ENCODE results near the gene PER1. TPM values are rescaled to one million over a fixed set of nuclear protein-coding genes. Genes with fewer than 3 reads are reported as not detected.

The PER1 gene
- total RNA-seq, 1 donor from 2014 or later, result 350 TPM

DNA sequence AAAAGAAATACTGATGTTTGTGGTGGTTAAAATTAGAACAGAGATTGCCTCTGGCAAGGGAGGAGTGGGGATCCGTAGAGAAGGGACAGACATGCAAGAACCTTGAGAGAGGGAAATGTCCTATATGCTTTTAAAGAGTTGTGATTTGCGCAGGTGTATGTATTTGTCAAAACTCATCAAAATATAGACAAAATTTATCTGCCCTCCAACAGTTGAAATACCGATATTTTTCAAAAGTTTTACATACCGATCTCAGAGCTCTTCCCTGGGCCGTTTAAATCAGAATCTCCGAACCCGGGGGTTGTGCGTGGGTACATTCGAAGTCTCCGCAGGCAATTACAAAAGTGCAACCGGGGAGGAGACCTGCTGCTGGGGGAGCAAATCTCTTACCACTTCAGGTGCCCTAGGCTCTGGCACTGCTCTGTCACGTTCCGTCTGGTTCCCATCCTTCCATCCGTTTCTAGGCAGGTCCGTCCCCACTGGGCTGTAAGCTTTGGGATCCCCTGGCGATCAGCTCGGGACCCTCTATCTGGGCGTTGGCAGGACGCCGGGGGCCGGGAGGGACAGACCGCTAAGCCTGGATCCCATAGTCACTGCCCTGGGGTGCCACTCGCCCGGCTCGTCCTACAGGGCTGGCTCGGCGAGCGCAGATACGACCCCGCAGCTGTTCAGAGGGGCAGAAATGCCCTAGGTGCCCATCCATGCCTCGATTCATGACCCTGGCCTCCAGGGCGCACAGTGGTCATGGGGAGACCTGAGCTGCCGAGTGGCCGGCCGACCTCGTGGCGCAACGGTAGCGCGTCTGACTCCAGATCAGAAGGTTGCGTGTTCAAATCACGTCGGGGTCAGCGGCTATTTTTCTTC lies 33.6 kb upstream of the PER1 start:
- Histone ChIP-seq H3K4me1 (peaks cover 21% of the 10 kb centered on the region), H3K27me3 (no peaks in the 10 kb centered on the region), H3K9me3 (no peaks in the 10 kb centered on the region), H3K36me3 (no peaks in the 10 kb centered on the region), H3K27ac (peak overlapping the region; percentile 80), H3K4me3 (peak overlapping the region; percentile 75)
- peak; percentile 93 for DNase-seq
- TF ChIP-seq, protein P1, sequence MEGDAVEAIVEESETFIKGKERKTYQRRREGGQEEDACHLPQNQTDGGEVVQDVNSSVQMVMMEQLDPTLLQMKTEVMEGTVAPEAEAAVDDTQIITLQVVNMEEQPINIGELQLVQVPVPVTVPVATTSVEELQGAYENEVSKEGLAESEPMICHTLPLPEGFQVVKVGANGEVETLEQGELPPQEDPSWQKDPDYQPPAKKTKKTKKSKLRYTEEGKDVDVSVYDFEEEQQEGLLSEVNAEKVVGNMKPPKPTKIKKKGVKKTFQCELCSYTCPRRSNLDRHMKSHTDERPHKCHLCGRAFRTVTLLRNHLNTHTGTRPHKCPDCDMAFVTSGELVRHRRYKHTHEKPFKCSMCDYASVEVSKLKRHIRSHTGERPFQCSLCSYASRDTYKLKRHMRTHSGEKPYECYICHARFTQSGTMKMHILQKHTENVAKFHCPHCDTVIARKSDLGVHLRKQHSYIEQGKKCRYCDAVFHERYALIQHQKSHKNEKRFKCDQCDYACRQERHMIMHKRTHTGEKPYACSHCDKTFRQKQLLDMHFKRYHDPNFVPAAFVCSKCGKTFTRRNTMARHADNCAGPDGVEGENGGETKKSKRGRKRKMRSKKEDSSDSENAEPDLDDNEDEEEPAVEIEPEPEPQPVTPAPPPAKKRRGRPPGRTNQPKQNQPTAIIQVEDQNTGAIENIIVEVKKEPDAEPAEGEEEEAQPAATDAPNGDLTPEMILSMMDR (IDR thresholded peaks at IDR 0.05), result no peak
- intact Hi-C loops (cut with DNase I), result loop anchor here (5.0 kb wide), 1 partner anchor 64 kb away; the partner anchor contains the start of gene HES7
- ATAC-seq, result peak; percentile 22

- no peak for DNase-seq
- intact Hi-C loops (cut with DNase I), result no loop called here
- TF ChIP-seq, protein P1 (IDR thresholded peaks at IDR 0.05), result no peak
- Histone ChIP-seq H3K4me1 (peaks cover 23% of the 10 kb centered on the region), H3K9me3 (no peaks in the 10 kb centered on the region), H3K36me3 (no peaks in the 10 kb centered on the region), H3K27me3 (no peaks in the 10 kb centered on the region), H3K4me3 (peak overlapping the region; percentile 68), H3K27ac (peak overlapping the region; percentile 84)
- ATAC-seq, result no peak
Measured at GRCh38 chr17:8176998-8177731, 25.0 kb upstream of the PER1 start.

- ATAC-seq (peak; percentile 86), DNase-seq (peak; percentile 94)
- Histone ChIP-seq H3K4me3 (peak within 1 kb of the TSS; percentile 68), H3K36me3 (no peaks in the 10 kb centered on the region), H3K9me3 (no peaks in the 10 kb centered on the region), H3K4me1 (peaks cover 23% of the 10 kb centered on the region), H3K27ac (peak within 1 kb of the TSS; percentile 84), H3K27me3 (no peaks in the 10 kb centered on the region)
- intact Hi-C loops (cut with DNase I), result no loop called here
- TF ChIP-seq, protein P1 (IDR thresholded peaks at IDR 0.05), result no peak
Measured at GRCh38 chr17:8176197-8176940, 24.2 kb upstream of the PER1 start, which contains the start of gene TMEM107. Gene TMEM107, minus strand, starts transcription at chr17:8176380. Its CDS starts 94 bp downstream, at chr17:8176286.

GRCh38 chr17:8175795-8176196 lies 23.6 kb upstream of the PER1 start:
- TF ChIP-seq, protein P1 (IDR thresholded peaks at IDR 0.05), result no peak
- DNase-seq (no peak), ATAC-seq (peak; percentile 22)
- Histone ChIP-seq H3K4me3 (peak overlapping the region; percentile 68), H3K27ac (peak overlapping the region; percentile 84), H3K4me1 (peaks cover 23% of the 10 kb centered on the region), H3K27me3 (no peaks in the 10 kb centered on the region), H3K9me3 (no peaks in the 10 kb centered on the region), H3K36me3 (no peaks in the 10 kb centered on the region)
- intact Hi-C loops (cut with DNase I), result no loop called here

GRCh38 chr17:8173871-8174322 lies 21.7 kb upstream of the PER1 start:
- Histone ChIP-seq H3K36me3 (no peaks in the 10 kb centered on the region), H3K4me3 (peak overlapping the region; percentile 47), H3K9me3 (no peaks in the 10 kb centered on the region), H3K4me1 (peaks cover 23% of the 10 kb centered on the region), H3K27ac (peak overlapping the region; percentile 99), H3K27me3 (no peaks in the 10 kb centered on the region)
- TF ChIP-seq, protein P1 (IDR thresholded peaks at IDR 0.05), result no peak
- DNase-seq (no peak), ATAC-seq (no peak)
- intact Hi-C loops (cut with DNase I), result no loop called here
